DND-41 (cell line): ENCODE data around the gene KAZN.

Experiments used
- EZH2 ChIP-seq: IDR thresholded peaks from 3 replicates; pipeline ENCODE4 v1.6.1; 2012; ENCODE audit warnings: borderline replicate concordance, low read depth, mild to moderate bottlenecking, moderate library complexity, low read length, inconsistent platforms; ENCODE audit not compliant: severe bottlenecking
- TF ChIP-seq, protein P1 (sequence below): IDR thresholded peaks from 2 replicates; pipeline ENCODE4 v1.5.1; 2012; ENCODE audit warnings: borderline replicate concordance, low read length, moderate library complexity, mild to moderate bottlenecking; ENCODE audit not compliant: poor library complexity, severe bottlenecking; ENCODE audit errors: extremely low read depth

DNA sequence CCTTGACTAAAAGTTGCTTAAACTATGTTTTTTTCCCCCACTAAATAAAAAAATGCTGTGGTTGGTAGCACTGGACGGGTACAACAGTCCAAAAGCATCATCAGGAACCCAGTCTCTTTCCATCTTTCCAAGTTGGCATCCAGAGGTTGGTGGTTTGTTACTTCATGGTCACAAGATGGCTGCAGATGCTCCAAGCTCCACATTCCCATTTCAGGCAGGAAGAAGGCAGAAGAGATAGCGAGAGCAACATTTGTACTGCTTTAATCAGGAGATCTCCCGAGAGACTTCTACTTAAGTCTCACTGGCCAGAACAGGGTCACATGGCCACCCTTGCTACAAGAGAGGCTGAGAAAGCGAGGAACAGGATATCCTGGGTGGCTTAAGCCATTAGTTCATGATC is 230.2 kb downstream of the KAZN start:
- TF ChIP-seq, protein P1, sequence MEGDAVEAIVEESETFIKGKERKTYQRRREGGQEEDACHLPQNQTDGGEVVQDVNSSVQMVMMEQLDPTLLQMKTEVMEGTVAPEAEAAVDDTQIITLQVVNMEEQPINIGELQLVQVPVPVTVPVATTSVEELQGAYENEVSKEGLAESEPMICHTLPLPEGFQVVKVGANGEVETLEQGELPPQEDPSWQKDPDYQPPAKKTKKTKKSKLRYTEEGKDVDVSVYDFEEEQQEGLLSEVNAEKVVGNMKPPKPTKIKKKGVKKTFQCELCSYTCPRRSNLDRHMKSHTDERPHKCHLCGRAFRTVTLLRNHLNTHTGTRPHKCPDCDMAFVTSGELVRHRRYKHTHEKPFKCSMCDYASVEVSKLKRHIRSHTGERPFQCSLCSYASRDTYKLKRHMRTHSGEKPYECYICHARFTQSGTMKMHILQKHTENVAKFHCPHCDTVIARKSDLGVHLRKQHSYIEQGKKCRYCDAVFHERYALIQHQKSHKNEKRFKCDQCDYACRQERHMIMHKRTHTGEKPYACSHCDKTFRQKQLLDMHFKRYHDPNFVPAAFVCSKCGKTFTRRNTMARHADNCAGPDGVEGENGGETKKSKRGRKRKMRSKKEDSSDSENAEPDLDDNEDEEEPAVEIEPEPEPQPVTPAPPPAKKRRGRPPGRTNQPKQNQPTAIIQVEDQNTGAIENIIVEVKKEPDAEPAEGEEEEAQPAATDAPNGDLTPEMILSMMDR: no peak
- no peak for TF ChIP-seq EZH2
